ENCODE results near the gene ANKRD40CL.

GRCh38 chr17:50764734-50765149 lies 2.6 kb downstream of the ANKRD40CL start:
- TF ChIP-seq TAF1 (IDR thresholded peaks at IDR 0.05; ENCODE audit: borderline replicate concordance, low read depth, low read length) (no peak), POLR2A (IDR thresholded peaks at IDR 0.05; ENCODE audit: low read depth, low read length) (no peak)
